IMR-90 (cell line): ENCODE results near the gene POLR3GL. TPM values are rescaled to one million over a fixed set of nuclear protein-coding genes. Genes with fewer than 3 reads are reported as not detected.

Experiments used
- ATAC-seq: fragments of 200-7000 bp; cut with Tn5 transposase; 2 replicates; pipeline ENCODE4 v1.9.1; 2020; ENCODE audit warnings: low read depth, mild to moderate bottlenecking, moderate library complexity
- BruUV-seq: library from RNA; stranded (reverse); fragments of 400-500 nt; replicated peaks from 2 replicates; lab custom pipeline; 2021; lab: Mats Ljungman, UMichigan
- CTCF ChIA-PET: fragments of 300-600 bp; formaldehyde crosslinking; extraction: SDS; loops from one replicate; lab custom pipeline; 2021; ENCODE audit warnings: antibody characterized with exemption; lab: Yijun Ruan, JAX
- POLR2A ChIA-PET: fragments of 300-600 bp; sonication (Branson Sonifier 250); formaldehyde crosslinking; loops from one replicate; lab custom pipeline; 2022; ENCODE audit warnings: antibody characterized with exemption; ENCODE audit not compliant: unreplicated experiment; lab: Charles Lee
- DNase-seq: peaks from one replicate; pipeline ENCODE4 v3.0.0; 2013
- H2AFZ ChIP-seq: replicated peaks from 2 replicates; pipeline ENCODE3; 2013; ENCODE audit warnings: low read length, mild to moderate bottlenecking; ENCODE audit not compliant: poor library complexity
- H2AK5ac ChIP-seq: 2 replicates; pipeline ENCODE4 v1.6.1; 2013; ENCODE audit warnings: low read depth, low read length, inconsistent platforms
- H2AK9ac ChIP-seq: replicated peaks from 2 replicates; pipeline ENCODE3; 2013; ENCODE audit warnings: mild to moderate bottlenecking, low read depth, low read length, moderate library complexity; ENCODE audit not compliant: poor library complexity
- H2BK120ac ChIP-seq: 2 replicates; pipeline ENCODE4 v1.6.1; 2013; ENCODE audit warnings: low read depth, low read length, inconsistent platforms
- H2BK15ac ChIP-seq: 3 replicates; pipeline ENCODE4 v1.6.1; 2013; ENCODE audit warnings: low read depth, low read length, inconsistent platforms
- H2BK20ac ChIP-seq: 2 replicates; pipeline ENCODE4 v1.6.1; 2013; ENCODE audit warnings: low read depth, mild to moderate bottlenecking, inconsistent platforms, low read length, moderate library complexity
- H2BK5ac ChIP-seq: 2 replicates; pipeline ENCODE4 v1.6.1; 2013; ENCODE audit warnings: mild to moderate bottlenecking, low read depth, low read length, inconsistent platforms; ENCODE audit not compliant: poor library complexity, severe bottlenecking
- H3K14ac ChIP-seq: replicated peaks from 2 replicates; pipeline ENCODE4 v1.6.1; 2013; ENCODE audit warnings: low read depth, low read length, inconsistent platforms
- H3K18ac ChIP-seq: 2 replicates; pipeline ENCODE4 v1.6.1; 2013; ENCODE audit warnings: low read depth, low read length, control low read depth
- H3K23ac ChIP-seq: 2 replicates; pipeline ENCODE4 v1.6.1; 2013; ENCODE audit warnings: low read depth, low read length, inconsistent platforms
- H3K27ac ChIP-seq: 2 replicates; pipeline ENCODE4 v1.5.1; 2013; ENCODE audit warnings: mild to moderate bottlenecking, control low read depth, low read length; ENCODE audit not compliant: insufficient read depth
- H3K27me3 ChIP-seq: 2 replicates; pipeline ENCODE4 v1.6.1; 2013; ENCODE audit warnings: low read length; ENCODE audit not compliant: control insufficient read depth, insufficient read depth
- H3K36me3 ChIP-seq: 2 replicates; pipeline ENCODE4 v1.6.1; 2013; ENCODE audit warnings: low read length, mixed read lengths; ENCODE audit not compliant: control insufficient read depth, insufficient read depth
- H3K4ac ChIP-seq: 2 replicates; pipeline ENCODE4 v1.6.1; 2013; ENCODE audit warnings: low read depth, low read length, inconsistent platforms
- H3K4me1 ChIP-seq: 2 replicates; pipeline ENCODE4 v1.6.1; 2013; ENCODE audit warnings: low read length, mixed read lengths; ENCODE audit not compliant: control insufficient read depth, insufficient read depth
- H3K4me2 ChIP-seq: 2 replicates; pipeline ENCODE4 v1.6.1; 2013; ENCODE audit warnings: low read depth, mild to moderate bottlenecking, control low read depth, low read length, moderate library complexity
- H3K4me3 ChIP-seq: 2 replicates; pipeline ENCODE4 v1.5.1; 2013; ENCODE audit warnings: low read depth, mild to moderate bottlenecking, control low read depth, low read length, moderate library complexity; ENCODE audit not compliant: insufficient read depth
- H3K56ac ChIP-seq: 2 replicates; pipeline ENCODE4 v1.6.1; 2013; ENCODE audit warnings: low read length, inconsistent platforms; ENCODE audit not compliant: insufficient read depth; ENCODE audit errors: extremely low read depth
- H3K79me1 ChIP-seq, 2 experiments: 2 replicates each; pipeline ENCODE4 v1.6.1; 2013; ENCODE audit warnings: low read length in 2 of 2, inconsistent platforms in 1 of 2, low read depth in 1 of 2
- H3K9ac ChIP-seq: 2 replicates; pipeline ENCODE4 v1.6.1; 2013; ENCODE audit warnings: low read depth, low read length, control low read depth
- H3K9me1 ChIP-seq: 2 replicates; pipeline ENCODE4 v1.6.1; 2013; ENCODE audit warnings: low read length, inconsistent platforms; ENCODE audit not compliant: insufficient read depth
- H3K9me3 ChIP-seq: 2 replicates; pipeline ENCODE4 v1.6.1; 2013; ENCODE audit warnings: low read length; ENCODE audit not compliant: control insufficient read depth, insufficient read depth
- H4K20me1 ChIP-seq: 2 replicates; pipeline ENCODE4 v1.6.1; 2013; ENCODE audit warnings: low read length, inconsistent platforms; ENCODE audit not compliant: insufficient read depth
- H4K5ac ChIP-seq: 2 replicates; pipeline ENCODE4 v1.6.1; 2013; ENCODE audit warnings: mild to moderate bottlenecking, low read depth, low read length, control low read depth
- H4K8ac ChIP-seq, 2 experiments: 2 replicates each; pipeline ENCODE4 v1.6.1; 2013; ENCODE audit warnings: low read depth in 2 of 2, low read length in 2 of 2, control low read depth in 1 of 2, inconsistent platforms in 1 of 2
- H4K91ac ChIP-seq: 2 replicates; pipeline ENCODE4 v1.6.1; 2013; ENCODE audit warnings: low read depth, low read length, inconsistent platforms; ENCODE audit not compliant: insufficient read depth
- BHLHE40 ChIP-seq: fragments of 150-350 bp; IDR thresholded peaks from 2 replicates; pipeline ENCODE4 v1.6.1; 2016; ENCODE audit warnings: mild to moderate bottlenecking, low read depth, low read length
- CEBPB ChIP-seq: IDR thresholded peaks from 2 replicates; pipeline ENCODE4 v1.6.1; 2012; ENCODE audit warnings: low read depth, low read length, improper control_type of control experiment
- CHD1 ChIP-seq: IDR thresholded peaks from 2 replicates; pipeline ENCODE4 v1.6.1; 2012; ENCODE audit warnings: low read depth, low read length, improper control_type of control experiment
- CTCF ChIP-seq: conservative IDR thresholded peaks from 2 replicates; pipeline ENCODE4 v1.5.1; 2012; ENCODE audit warnings: mild to moderate bottlenecking, low read depth, low read length, improper control_type of control experiment
- ELK1 ChIP-seq: fragments of 150-350 bp; IDR thresholded peaks from 2 replicates; pipeline ENCODE4 v1.6.1; 2016; ENCODE audit warnings: low read depth, mild to moderate bottlenecking, low read length, moderate library complexity, borderline replicate concordance
- FOS ChIP-seq: fragments of 150-350 bp; IDR thresholded peaks from 2 replicates; pipeline ENCODE4 v1.6.1; 2016; ENCODE audit warnings: low read depth, low read length
- MAFK ChIP-seq: IDR thresholded peaks from 2 replicates; pipeline ENCODE4 v1.6.1; 2012; ENCODE audit warnings: low read depth, low read length, improper control_type of control experiment
- MAZ ChIP-seq: IDR thresholded peaks from 2 replicates; pipeline ENCODE4 v1.6.1; 2012; ENCODE audit warnings: low read depth, mild to moderate bottlenecking, low read length, improper control_type of control experiment, moderate library complexity, borderline replicate concordance
- MXI1 ChIP-seq: IDR thresholded peaks from 2 replicates; pipeline ENCODE4 v1.6.1; 2012; ENCODE audit warnings: low read depth, mild to moderate bottlenecking, low read length, moderate library complexity, borderline replicate concordance
- NFE2L2 ChIP-seq: fragments of 150-350 bp; IDR thresholded peaks from 2 replicates; pipeline ENCODE4 v1.6.1; 2016; ENCODE audit warnings: low read depth, mild to moderate bottlenecking, low read length
- POLR2A ChIP-seq: IDR thresholded peaks from 2 replicates; pipeline ENCODE4 v1.6.1; 2012; ENCODE audit warnings: mild to moderate bottlenecking, low read depth, low read length
- RAD21 ChIP-seq: IDR thresholded peaks from 2 replicates; pipeline ENCODE4 v1.6.1; 2012; ENCODE audit warnings: low read length, improper control_type of control experiment
- RCOR1 ChIP-seq: IDR thresholded peaks from 2 replicates; pipeline ENCODE4 v1.6.1; 2012; ENCODE audit warnings: mild to moderate bottlenecking, low read length, improper control_type of control experiment; ENCODE audit not compliant: insufficient replicate concordance
- RFX5 ChIP-seq: IDR thresholded peaks from 2 replicates; pipeline ENCODE4 v1.8.0; 2012; ENCODE audit warnings: low read depth, mild to moderate bottlenecking, low read length, moderate library complexity
- SMC3 ChIP-seq: fragments of 150-350 bp; IDR thresholded peaks from 2 replicates; pipeline ENCODE4 v1.6.1; 2016; ENCODE audit warnings: low read depth, mild to moderate bottlenecking, antibody characterized with exemption, low read length, moderate library complexity
- USF2 ChIP-seq: fragments of 150-350 bp; IDR thresholded peaks from 2 replicates; pipeline ENCODE4 v1.6.1; 2017; ENCODE audit warnings: mild to moderate bottlenecking, antibody characterized with exemption, low read length, low read depth
- WGBS, 2 experiments: methylation state at CpG; one replicate each; pipeline versions ENCODE4 v1.1.5 to v1.1.7; 2013; ENCODE audit warnings: missing lambda C conversion rate in 2 of 2; ENCODE audit not compliant: insufficient read length in 1 of 2; ENCODE audit errors: extremely low coverage in 2 of 2; 5-methylcytosine and 5-hydroxymethylcytosine counted together
- dilution Hi-C: fragments of 300-500 bp; cut with HindIII; formaldehyde crosslinking; loops from one replicate; pipeline ENCODE4 v1.14.3; 2018; ENCODE audit warnings: low sequenced_read_pairs; ENCODE audit not compliant: unreplicated experiment
- in situ Hi-C: fragments of 300-500 bp; cut with MboI; formaldehyde crosslinking; loops from 3 replicates; pipeline ENCODE4 v1.14.3; 2019; ENCODE audit warnings: low sequenced_read_pairs, inconsistent platforms, mixed read lengths
- intact Hi-C: fragments of 100-400 bp; cut with micrococcal nuclease; formaldehyde crosslinking; loops from 2 replicates; pipeline ENCODE4 v1.10.0; 2022
- polyA plus RNA-seq, 3 experiments: library from polyadenylated mRNA; depleted of rRNA; stranded (reverse); fragments of >200 nt; gene quantifications; 2 replicates each; pipeline ENCODE4 v1.2.3, GENCODE V29; 2012; ENCODE audit warnings: low replicate concordance in 1 of 3
- total RNA-seq: library from RNA; depleted of rRNA; stranded (reverse); fragments of >200 nt; gene quantifications from 2 replicates; pipeline ENCODE4 v1.2.3, GENCODE V29; 2012

POLR3GL gene
- total and polyA plus RNA-seq, 2 of the 4 experiments (the other 2 are of a cell fraction) = 7.9 to 16.3 TPM

- ChIA-PET POLR2A (no interaction called here), CTCF (no interaction called here)
- Histone ChIP-seq H3K9ac (no peak overlapping the region), H3K27ac (no peak overlapping the region), H3K14ac (no peak overlapping the region), H2AK9ac (no peak overlapping the region), H3K79me1 (peaks cover 0 to 10% of the 10 kb centered on the region in 2 experiments; a peak in 3 of 4 replicates), H3K4me2 (no peak overlapping the region), H2AK5ac (no peak overlapping the region), H4K5ac (no peak overlapping the region), H2BK5ac (no peak overlapping the region), H2AFZ (no peak overlapping the region), H3K23ac (no peak overlapping the region), H2BK15ac (no peak overlapping the region), H3K18ac (no peak overlapping the region), H3K56ac (no peak overlapping the region), H3K9me3 (no peaks in the 10 kb centered on the region), H3K36me3 (no peaks in the 10 kb centered on the region), H4K20me1 (no peaks in the 10 kb centered on the region), H3K27me3 (no peaks in the 10 kb centered on the region), H3K4me1 (peaks cover 14% of the 10 kb centered on the region), H2BK120ac (no peak overlapping the region), H2BK20ac (no peak overlapping the region), H3K4ac (no peak overlapping the region), H3K4me3 (no peak overlapping the region), H4K8ac (no peak overlapping the region), H4K91ac (no peak overlapping the region), H3K9me1 (peaks cover 6% of the 10 kb centered on the region)
- no peak for TF ChIP-seq SMC3
- TF ChIP-seq MAFK = no peak
- TF ChIP-seq CTCF = no peak
- TF ChIP-seq CHD1 = no peak
- no peak for TF ChIP-seq MAZ
- TF ChIP-seq FOS = no peak
- TF ChIP-seq CEBPB = no peak
- no peak for TF ChIP-seq USF2
- TF ChIP-seq RFX5 = no peak
- TF ChIP-seq RAD21 = no peak
- TF ChIP-seq RCOR1 = no peak
- no peak for TF ChIP-seq NFE2L2
- no peak for TF ChIP-seq BHLHE40
- TF ChIP-seq MXI1 = no peak
- no peak for TF ChIP-seq ELK1
- TF ChIP-seq POLR2A = no peak
- DNase-seq = no peak
- in situ Hi-C loops = no loop called here
- no TSS peak for BruUV-seq
- no peak for ATAC-seq
- 78% methylated on average over 4 of the region's 4 CpGs; no CpG with 5 or more reads in 1 of the 2 experiments for WGBS, 2 experiments
- intact Hi-C loops = no loop called here
- dilution Hi-C loops = no loop called here
Observed at GRCh38 chr1:145975216-145975615, 10.7 kb downstream of the POLR3GL start.
